Peyer's patch (tissue), 4 donors: ENCODE measurements around the gene DLX4. TPM values are rescaled to one million over a fixed set of nuclear protein-coding genes. Genes with fewer than 3 reads are reported as not detected.
A peak's percentile ranks its signal among the peaks of the same experiment; 100 is the strongest.

Source experiments
- DNase-seq, 3 donors: peaks; one replicate each; pipeline ENCODE4 v3.0.0-alpha.2; 2017 to 2019
- H3K27ac ChIP-seq, 4 donors: fragments of 200-600 bp; sonication (generic); one replicate each; pipeline ENCODE4 v1.5.1; 2016 to 2019
- H3K27me3 ChIP-seq, 2 donors: fragments of 200-600 bp; sonication (generic); one replicate each; pipeline ENCODE4 v1.5.1; 2019
- H3K36me3 ChIP-seq, 3 donors: fragments of 200-600 bp; sonication (generic); one replicate each; pipeline ENCODE4 v1.5.1; 2016 to 2019
- H3K4me1 ChIP-seq, 4 donors: fragments of 200-600 bp; sonication (generic); one replicate each; pipeline ENCODE4 v1.5.1; 2016 to 2019
- H3K4me3 ChIP-seq, 4 donors: fragments of 200-600 bp; sonication (generic); 1 replicate in 3 of 4; 2 replicates in 1 of 4; pipeline ENCODE4 v1.5.1; 2016 to 2019; ENCODE audit warnings: mild to moderate bottlenecking in 1 of 4
- H3K9me3 ChIP-seq, 4 donors: fragments of 200-600 bp; sonication (generic); one replicate each; pipeline ENCODE4 v1.5.1; 2016 to 2019; ENCODE audit warnings: mild to moderate bottlenecking in 1 of 4
- CTCF ChIP-seq, 6 experiments: fragments of 450-650 bp in 4 of 6; fragments of 200-600 bp in 2 of 6; sonication (generic) in 1 of 6; IDR thresholded peaks; one replicate each; pipeline ENCODE4 v1.5.1; 2017 to 2019; ENCODE audit warnings: antibody characterized with exemption in 6 of 6, mild to moderate bottlenecking in 3 of 6, moderate library complexity in 1 of 6
- POLR2A ChIP-seq, 2 donors: fragments of 450-650 bp; IDR thresholded peaks; one replicate each; pipeline ENCODE4 v1.5.1; 2017; ENCODE audit warnings: antibody characterized with exemption in 2 of 2, mild to moderate bottlenecking in 2 of 2, moderate library complexity in 2 of 2
- total RNA-seq, 4 donors: library from RNA; depleted of rRNA; stranded (reverse); fragments of >200 nt; gene quantifications; one replicate each; pipeline ENCODE4 v1.1.0, GENCODE V29; 2016

The DLX4 gene
- not detected for total RNA-seq

GRCh38 chr17:49969134-49969759 lies at the start of gene DLX4:
Gene DLX4, plus strand, starts transcription at chr17:49969190. Its CDS starts 279 bp downstream, at chr17:49969469.
- Histone ChIP-seq H3K4me1 (peaks cover 0 to 46% (median 11%) of the 10 kb centered on the region in 4 donors), H3K9me3 (no peaks in the 10 kb centered on the region), H3K4me3 (peak within 1 kb of the TSS; percentile 46 to 60 (median 51)), H3K36me3 (no peaks in the 10 kb centered on the region), H3K27ac (no peak within 1 kb of the TSS), H3K27me3 (peaks cover 0 to 81% of the 10 kb centered on the region in 2 donors)
- TF ChIP-seq CTCF (IDR thresholded peaks at IDR 0.05) = no peak
- TF ChIP-seq POLR2A (IDR thresholded peaks at IDR 0.05) = no peak
- DNase-seq = no peak

GRCh38 chr17:49920030-49920769 lies 48.8 kb upstream of the DLX4 start:
- Histone ChIP-seq H3K4me3 (no peak overlapping the region), H3K36me3 (no peaks in the 10 kb centered on the region), H3K9me3 (no peaks in the 10 kb centered on the region), H3K27ac (no peak overlapping the region), H3K27me3 (no peaks in the 10 kb centered on the region), H3K4me1 (no peaks in the 10 kb centered on the region)
- no peak for DNase-seq
- no peak for TF ChIP-seq POLR2A (IDR thresholded peaks at IDR 0.05)
- no peak for TF ChIP-seq CTCF (IDR thresholded peaks at IDR 0.05)

GRCh38 chr17:49922095-49922494 lies 46.9 kb upstream of the DLX4 start:
- H3K9me3 ChIP-seq = no peaks in the 10 kb centered on the region
- no peaks in the 10 kb centered on the region for H3K27me3 ChIP-seq
- no peaks in the 10 kb centered on the region for H3K4me1 ChIP-seq
- H3K36me3 ChIP-seq = no peaks in the 10 kb centered on the region
- no peak overlapping the region for H3K4me3 ChIP-seq
- H3K27ac ChIP-seq = no peak overlapping the region
- TF ChIP-seq POLR2A (IDR thresholded peaks at IDR 0.05) (no peak), CTCF (IDR thresholded peaks at IDR 0.05) (no peak)
- DNase-seq = no peak

- TF ChIP-seq POLR2A (IDR thresholded peaks at IDR 0.05) = no peak
- no peak for TF ChIP-seq CTCF (IDR thresholded peaks at IDR 0.05)
- no peaks in the 10 kb centered on the region for H3K9me3 ChIP-seq
- H3K36me3 ChIP-seq = no peaks in the 10 kb centered on the region
Observed at GRCh38 chr17:49924116-49924515, 44.9 kb upstream of the DLX4 start.

GRCh38 chr17:49924589-49924988 lies 44.4 kb upstream of the DLX4 start:
- TF ChIP-seq CTCF (IDR thresholded peaks at IDR 0.05) (no peak), POLR2A (IDR thresholded peaks at IDR 0.05) (no peak)
- no peaks in the 10 kb centered on the region for H3K4me1 ChIP-seq
- no peak overlapping the region for H3K4me3 ChIP-seq
- H3K9me3 ChIP-seq = no peaks in the 10 kb centered on the region
- no peaks in the 10 kb centered on the region for H3K36me3 ChIP-seq
- DNase-seq = no peak
- no peaks in the 10 kb centered on the region for H3K27me3 ChIP-seq
- H3K27ac ChIP-seq = no peak overlapping the region

More at GRCh38 chr17:49924116-49924515, 44.9 kb upstream of the DLX4 start:
- Histone ChIP-seq H3K4me1 (no peaks in the 10 kb centered on the region), H3K27ac (no peak overlapping the region), H3K27me3 (no peaks in the 10 kb centered on the region), H3K4me3 (no peak overlapping the region)
- DNase-seq = no peak
